ENCODE results near the gene DCUN1D3.
"Not testable (repeated sequence)": the region's sequence is repeated elsewhere in the genome, so short reads cannot be mapped to it uniquely, and the experiment has no call there.

Gene DCUN1D3

DNA sequence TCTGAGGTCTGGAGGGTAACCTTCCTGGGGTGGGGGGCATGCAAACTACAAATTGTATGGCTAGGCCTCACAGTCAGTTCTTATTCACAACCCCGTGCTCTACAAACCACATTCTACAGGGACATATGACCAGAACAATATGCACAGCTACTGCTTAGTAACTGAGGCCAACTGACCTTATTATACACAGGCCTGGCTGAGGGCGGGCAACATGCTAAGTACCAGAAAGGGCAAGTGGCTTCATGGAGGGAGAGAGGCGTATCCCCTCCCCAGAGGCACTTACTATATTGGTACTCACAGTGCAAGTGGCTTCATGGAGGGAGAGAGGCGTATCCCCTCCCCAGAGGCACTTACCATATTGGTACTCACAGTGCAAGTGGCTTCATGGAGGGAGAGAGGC is 39.2 kb downstream of the DCUN1D3 start:
- not testable (repeated sequence) for DNase-seq

DNA sequence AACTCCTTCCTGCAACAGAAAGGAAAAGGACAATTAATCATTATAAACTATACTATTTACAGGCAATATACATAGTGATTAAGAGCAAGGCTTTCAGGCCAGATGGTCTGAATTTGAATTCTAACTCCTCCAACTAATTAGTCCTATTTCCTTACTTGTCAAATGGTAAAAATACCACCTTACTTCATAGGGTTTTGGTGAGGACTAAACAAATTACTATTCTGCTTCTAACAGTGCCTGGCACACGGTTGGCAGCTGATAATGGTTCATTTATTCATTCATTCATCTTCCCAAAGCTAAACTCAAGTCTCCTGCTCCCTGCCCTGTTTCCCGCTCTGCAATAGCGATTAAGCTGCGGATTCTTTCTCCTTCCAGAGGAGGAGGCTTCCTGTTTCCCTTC is 39.8 kb downstream of the DCUN1D3 start:
- no peak for DNase-seq

DNA sequence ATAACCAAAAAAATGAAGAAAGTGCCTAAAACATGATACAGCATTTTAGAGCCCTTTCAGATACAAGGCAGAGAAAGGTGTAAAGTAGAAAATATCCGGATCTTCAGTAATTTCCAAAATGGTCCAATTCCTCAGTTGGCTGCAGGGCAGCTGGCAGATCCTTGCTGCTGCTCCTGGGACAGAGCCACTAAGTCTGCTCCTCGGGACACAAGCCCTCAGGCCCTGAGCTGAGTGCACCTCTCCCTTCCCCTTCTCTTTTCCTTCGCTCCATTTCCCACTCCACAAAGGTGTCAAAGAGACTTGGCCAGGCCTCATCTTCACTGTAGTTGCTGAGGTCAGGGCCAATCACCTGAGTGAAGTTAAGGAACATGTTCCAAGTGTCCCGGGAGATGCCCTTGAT is 40.5 kb downstream of the DCUN1D3 start:
- no peak for DNase-seq

DNA sequence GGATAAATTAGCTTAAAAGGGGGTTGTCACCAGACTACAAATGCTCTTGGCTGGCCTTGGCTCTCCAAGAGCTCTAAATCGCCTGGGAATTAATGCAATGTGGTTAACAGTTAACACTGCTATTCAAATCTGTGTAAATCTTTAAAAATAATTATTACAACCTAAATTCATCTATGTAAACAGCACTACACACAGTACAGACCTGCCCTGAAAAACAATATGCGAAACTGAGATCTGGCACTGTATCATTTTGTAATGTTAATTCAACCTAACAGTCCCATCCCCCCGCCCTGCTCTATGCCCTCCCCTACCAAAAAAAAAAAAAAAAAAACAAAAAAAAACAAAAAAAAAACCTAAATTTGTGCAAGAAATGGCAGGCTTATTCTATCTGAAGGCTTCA is 40.9 kb downstream of the DCUN1D3 start:
- no peak for DNase-seq

DNA sequence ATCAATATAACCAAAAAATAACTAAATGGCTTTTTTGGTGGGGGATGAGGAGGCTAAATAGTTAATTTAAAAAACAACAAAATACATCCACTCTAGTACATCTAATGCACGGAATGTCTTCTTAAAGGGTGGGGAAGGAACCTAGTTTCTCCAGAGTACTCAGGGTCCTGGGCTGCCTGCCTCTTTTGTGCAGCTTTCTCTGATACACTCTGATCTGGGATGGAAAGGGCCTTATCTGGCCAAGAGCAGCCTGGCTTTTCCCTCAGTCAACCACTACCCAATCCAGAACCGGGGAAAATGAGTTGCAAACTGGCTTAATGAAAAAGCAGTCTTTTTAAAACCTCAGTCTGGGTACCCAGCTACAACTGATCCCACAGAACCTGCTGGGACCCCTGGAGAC is 42.9 kb downstream of the DCUN1D3 start:
- no peak for DNase-seq

DNA sequence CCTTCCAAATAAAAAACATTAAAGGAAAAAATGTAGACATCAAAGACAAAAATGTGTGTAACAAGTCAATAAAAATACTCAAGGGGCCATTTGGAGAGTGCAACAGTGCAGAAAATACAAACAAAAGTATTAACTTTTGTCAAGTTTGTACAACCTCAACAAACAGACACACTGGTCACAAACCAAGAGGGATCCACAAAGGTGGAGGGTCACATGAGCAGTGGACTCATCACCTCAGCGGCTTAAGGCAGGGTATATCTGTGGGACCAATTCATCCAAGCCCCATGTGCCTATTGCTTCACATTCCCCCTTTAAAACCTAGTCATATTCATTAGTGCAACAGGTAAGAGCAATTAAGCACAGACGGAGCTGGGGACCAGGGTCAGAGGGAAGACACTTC is 45.2 kb downstream of the DCUN1D3 start:
- DNase-seq, result no peak

DNA sequence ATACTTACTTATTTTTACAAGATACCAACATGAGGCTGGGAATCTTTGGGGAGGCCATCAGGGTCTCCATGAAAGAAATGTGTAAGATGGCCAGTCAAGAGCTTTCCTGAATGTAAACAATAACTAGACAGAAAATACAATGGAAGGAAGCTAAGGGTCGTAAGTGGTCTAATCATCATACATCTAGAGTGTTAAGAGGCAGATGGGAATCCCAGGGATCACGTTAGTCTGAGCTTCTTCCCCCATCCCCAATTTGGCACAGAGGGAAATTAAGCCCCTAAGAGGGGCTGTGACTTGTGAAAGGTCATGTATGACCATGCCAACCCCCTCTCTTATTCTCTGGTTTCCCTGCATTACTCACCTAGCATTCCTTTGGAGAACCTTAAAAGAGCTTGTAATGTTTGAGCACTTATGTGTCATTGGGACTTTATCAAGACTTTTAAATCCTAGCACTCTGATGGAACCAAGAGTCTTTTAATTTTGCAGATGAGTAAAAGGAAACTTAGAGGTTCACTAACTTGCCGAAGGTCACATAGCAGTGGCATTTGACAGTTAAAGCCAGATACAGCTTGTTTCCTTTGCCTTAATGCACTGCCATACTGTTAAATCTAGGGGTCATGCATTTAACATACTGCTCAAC is 46.1 kb downstream of the DCUN1D3 start:
- no peak for DNase-seq

DNA sequence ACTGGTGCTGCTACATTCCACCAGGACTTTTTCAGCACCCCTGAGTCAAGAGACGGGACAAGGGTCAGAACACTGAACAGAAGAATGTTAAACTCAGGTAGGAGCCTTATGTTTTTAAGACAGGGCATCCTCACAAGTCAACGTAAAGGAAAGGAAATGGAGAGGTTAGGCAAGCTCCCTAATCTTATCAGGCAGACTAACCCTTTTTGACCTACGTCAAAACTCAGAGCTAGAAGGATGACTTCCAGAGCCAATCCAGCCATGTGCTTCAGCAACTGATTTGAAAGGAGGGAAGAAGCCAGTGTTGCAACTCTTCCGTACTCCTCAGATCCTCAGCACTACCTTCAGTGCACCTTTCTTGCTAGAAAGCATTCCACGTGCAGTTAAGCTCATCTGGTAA is 47.0 kb downstream of the DCUN1D3 start:
- no peak for DNase-seq

DNA sequence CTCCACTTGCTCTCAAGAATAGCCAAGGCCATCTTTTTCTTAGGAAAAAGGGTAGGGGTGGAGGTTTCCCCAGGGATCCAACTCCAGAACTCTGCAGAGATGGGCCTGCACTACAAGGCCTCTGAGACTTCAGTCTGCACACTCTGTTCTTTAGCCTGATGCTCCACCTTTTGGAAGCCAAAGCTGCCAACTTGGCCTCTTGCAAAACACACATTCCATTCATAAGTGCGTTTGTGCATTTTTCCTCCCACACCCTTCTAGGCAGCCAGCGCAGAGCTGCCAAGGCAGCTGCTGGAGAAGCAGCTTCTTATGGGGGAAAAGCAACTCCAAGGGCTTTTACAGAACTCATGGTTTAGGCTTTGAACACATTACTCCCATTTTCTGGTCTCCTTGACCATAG is 48.6 kb downstream of the DCUN1D3 start:
- DNase-seq, result no peak

DNA sequence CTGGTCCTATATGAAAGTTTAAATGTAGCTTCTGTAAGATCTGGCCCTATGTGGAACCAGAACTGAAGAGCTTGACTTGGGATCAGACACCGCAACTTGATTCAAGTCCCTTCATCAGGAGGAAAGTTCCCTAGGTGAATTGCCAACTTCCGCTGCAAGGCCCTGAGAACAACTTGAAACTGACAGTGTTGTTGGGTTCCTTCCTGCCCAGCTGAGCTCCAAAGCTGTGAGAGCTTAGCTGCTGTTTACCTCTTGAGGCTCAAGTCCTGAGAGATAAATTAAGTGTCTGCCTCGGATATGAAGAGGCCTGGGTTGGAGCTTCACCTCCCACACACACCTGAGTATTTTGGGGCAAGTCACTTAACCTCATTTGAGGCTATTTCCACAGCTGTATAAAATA is 49.2 kb downstream of the DCUN1D3 start:
- DNase-seq, result no peak

DNA sequence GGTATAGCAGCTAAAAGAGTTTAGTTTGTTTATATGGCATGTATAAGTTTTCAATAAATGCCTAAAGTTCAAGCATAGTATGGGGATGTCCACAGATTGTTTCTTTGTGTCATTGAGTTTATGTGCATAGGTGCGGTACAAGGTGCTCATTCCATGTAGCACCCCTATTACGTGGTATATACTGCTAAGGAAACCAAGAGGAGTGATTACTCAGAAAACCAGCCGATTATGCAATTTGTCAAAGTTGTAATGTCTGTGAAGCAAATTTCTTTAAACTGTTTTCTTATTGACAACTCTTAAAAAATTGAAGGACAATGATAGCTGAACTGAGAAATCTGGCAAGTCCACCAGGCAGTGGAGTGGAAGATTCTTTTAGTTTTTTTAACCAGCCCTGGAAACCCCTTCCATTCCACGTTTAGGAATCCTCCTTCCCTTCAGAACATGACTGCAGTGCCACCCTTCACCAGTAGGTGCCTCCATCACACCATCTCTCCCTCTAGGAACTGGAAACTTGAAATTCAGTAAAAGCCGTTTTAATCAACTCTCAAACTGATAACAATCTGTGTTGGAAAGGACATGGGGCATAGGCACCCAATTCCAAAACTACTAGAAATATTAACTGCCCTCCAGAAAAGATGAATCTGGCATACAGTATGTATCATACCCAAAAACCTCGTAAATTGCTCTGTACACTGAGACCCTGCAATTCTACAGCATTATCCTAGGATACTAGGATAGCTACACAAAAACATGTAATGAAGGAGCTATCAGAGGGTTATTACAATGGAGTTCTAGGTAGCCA is 50.4 kb downstream of the DCUN1D3 start:
- DNase-seq, result peak; percentile 61

DNA sequence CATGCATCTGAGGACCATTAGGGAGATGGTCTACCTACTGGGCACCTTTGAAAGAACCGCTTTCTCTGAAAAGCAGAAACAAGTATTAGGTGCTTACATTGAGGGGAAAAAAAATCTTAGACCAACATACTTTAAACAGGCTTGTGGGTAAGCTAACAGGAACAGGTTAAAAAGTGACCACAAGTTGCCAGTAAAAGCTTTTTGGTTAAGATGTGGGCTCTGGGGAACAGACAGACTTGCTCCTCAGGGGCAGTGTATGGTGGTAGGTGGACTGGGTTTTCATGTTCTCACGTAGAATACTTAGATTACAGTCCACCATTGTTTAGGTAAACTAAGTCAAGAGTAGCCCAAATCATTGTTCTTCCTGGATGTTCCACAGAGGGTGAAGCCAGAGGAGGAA is 52.6 kb downstream of the DCUN1D3 start:
- no peak for DNase-seq

DNA sequence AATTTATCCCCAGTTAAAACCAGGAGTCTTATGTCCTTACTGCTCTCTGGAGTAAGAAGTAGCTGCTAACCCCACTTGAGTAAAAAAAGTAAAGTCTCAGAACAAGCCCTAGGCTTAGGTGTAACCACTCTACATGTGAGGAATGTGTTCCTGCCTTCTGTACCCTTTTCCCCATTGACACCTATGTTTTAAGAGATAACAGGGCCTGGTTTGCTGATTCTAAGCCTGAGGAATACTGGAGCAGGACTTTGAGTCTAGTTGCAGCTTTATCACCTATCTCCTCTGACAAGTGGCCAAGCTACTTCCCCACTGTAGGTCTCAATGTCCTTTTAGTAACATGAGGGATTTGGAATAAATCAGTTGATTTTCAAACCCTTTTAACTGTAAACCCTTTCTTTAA is 53.6 kb downstream of the DCUN1D3 start:
- DNase-seq, result no peak

DNA sequence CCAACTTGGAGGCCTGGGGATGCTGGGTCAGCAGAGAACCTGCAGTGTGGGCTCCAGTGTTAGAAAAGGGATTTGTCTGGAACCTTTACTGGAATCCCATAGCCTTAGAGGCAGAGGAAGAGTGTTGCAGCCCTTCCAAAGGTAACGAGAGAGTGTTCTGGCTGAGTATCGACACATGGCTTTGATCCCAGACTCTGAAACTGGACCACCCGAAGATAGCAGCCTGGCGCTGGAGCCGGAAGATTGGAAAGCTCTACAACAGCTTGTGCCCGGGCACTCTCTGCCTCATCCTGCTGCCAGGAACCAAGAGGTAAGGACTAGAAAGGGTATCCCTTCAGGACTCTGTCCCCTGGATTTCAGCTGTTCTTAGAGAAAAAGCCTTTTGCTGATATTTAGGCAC is 54.1 kb downstream of the DCUN1D3 start:
- no peak for DNase-seq

DNA sequence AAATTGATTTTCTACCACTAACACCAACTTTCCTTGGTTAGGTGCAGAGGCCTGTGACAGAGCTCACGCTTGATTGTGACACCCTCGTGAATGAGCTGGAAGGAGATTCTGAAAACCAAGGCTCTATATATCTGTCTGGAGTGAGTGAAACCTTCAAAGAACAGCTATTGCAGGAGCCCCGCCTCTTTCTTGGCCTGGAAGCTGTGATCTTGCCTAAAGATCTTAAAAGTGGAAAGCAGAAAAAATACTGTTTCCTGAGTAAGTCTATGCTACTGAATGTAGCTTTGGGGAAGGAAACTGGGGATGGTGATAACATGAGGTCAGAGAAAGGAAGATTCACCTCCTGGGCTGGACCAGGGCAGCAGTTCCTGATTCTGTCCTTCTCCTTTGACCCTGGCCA is 55.6 kb downstream of the DCUN1D3 start:
- DNase-seq, result no peak

DNA sequence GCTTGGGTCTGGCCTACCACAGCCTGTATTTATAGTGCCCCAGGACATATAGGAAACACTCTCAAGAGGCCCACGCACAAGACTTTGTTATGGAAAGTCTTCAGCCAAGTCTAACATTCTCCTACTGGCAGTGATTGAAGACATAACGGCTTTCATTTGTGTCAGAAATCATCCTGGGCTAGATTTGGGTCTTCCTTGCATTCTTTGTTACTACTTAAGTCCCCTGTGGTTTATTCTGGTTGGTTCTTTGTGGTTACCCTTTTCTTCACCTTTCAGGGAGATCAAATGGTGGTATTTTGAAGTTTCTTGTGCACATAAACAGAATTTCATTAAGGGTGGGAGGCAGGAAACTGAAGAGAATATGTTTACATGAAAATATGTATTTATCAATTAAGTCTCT is 56.1 kb downstream of the DCUN1D3 start:
- no peak for DNase-seq

DNA sequence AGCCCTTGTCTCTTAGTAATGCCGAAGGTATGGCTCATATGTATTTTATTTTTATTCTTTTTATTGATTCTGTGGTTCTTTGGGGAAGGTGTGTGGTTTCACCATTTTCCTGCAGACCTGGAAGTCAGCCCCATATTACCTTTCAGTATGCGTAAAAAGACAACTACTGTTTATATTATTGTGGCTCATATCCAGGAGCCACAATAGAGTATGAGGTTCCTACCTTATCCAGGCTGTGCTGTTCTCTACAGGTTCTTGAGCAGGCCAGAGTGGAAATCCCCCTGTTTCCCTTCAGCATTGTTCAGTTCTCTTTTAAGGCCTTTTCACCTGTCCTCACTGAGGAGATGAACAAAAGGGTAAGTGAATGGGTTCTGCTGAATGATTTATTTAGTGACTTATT is 60.7 kb downstream of the DCUN1D3 start:
- no peak for DNase-seq

DNA sequence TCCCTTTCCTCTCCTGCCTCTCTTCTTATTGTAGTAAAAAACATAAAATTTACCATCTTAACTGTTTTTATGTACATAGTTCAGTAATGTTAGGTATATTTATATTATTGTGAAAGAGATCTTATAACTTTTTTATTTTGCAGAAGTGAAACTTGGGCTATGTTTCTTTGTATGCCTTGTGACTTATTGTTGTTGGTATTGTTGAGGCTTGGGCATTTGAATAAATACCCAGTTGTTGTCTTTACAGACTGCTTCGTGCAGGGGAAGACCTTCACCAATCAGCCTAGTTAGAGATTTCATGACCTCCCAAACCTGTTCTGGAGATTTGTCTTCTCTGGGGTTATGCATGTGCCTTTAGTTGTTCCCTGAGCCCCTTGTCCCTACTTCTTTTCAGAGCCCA is 61.9 kb downstream of the DCUN1D3 start:
- no peak for DNase-seq

DNA sequence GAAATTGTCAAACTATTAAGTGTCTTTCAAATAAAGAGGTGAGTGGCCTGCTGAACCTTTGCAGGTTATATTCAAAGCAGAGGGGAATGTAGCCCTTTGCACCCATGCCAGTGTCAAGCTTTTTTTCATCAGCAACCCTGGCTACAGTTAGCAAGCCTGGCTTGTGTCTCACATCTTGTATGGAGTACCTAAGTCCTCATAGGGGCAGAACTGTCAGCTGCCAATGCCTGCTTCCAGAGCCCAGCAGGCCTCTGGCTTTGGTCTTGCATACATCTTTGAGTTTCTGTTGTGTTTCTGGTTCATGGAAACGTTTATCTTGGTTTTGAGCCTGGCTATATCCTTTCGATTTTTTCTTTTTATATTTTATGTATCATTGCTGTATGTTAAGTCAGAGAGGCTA is 67.1 kb downstream of the DCUN1D3 start:
- no peak for DNase-seq

DNA sequence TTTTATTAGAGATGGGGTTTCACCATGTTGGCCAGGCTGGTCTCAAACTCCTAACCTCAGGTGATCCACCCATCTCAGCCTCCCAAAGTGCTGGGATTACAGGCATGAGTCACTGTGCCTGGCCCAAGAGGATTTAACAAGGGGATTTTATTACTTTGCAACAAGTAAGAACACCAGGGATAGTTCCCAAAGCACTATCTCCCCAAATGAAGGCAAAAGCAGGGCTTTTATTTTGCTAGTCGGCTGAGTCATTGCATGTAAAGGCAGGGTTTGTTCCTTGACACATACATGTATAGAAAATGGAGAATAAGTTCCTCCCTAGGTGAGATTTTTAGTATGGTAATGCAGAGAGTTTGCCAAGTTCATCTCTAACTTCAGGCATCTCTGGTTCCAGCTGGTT is 69.8 kb downstream of the DCUN1D3 start:
- DNase-seq, result no peak

DNA sequence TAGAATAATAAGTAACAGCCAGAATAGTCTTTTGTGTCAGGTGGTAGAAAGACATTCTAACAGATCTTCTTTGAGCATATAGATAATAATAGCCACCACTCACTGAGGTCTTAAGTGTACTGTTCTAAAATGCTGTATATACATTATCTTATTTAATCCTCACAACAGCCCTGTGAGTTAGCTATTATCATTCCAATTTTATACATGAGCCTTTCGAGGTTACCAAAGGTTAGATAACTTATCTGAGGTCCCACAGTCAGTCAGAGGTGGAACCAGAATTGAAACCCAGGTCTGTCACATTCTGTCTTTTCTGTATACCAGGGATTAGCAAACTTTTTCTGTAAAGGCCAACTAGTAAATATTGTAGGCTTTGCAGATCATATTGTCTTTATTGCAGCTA is 70.6 kb downstream of the DCUN1D3 start:
- no peak for DNase-seq

DNA sequence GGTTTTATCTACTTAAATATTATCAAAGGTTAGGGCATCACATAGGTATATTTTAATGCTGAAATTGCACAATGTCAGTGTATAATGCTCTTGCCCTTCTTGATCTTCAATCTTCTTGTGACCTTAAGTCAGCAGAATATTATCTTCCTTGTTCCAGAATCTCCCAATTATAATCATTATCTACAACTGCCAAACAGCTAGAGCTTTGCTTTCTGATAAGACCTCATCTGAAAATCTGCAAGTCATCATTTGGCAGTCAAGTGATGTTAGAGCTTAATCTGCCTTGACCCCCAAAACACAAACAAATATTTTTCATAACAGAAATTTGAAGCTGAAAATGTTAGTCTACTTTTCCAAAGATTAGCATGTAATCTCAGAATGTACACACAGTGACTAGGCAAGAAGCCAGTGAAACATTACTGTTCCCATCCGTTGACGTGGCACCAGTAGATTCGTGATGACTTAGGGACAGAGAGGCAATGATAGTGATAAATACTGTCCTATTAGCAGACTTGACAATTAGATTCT is 74.1 kb downstream of the DCUN1D3 start:
- DNase-seq, result no peak

DNA sequence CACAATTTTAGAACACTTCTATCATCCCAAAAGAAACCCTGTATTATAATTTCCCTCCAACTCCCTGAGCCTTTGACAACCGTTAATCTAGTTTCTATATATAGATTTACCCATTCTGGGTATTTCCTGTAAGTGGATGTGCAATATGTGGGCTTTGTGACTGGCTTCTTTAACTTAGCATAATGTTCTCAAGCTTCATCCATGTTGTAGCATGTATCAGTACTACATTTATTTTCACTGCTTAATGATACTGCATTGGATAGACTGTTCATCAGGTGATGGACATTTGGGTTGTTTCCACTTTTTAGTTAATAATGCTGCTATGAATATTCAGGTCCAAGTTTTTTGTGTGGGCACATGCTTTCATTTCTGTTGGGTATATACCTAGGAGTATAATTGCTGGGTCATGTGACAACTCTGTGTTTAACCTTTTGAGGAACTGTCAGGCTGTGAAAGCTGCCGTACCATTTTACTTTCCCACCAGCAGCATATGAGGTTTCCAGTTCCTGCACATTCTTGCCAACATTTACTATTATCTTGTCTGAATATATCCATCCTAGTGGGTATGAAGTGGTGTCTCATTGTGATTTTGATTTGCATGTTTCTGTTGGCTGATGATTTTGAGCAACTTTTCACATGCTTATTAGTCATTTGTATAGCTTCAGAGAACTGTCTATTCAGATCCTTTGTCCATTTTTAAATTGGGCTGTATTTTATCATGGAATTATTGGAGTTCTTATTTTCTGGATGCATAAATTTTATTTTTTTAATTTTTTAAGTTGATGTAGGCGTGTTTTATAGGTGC is 77.4 kb downstream of the DCUN1D3 start:
- DNase-seq, result no peak

DNA sequence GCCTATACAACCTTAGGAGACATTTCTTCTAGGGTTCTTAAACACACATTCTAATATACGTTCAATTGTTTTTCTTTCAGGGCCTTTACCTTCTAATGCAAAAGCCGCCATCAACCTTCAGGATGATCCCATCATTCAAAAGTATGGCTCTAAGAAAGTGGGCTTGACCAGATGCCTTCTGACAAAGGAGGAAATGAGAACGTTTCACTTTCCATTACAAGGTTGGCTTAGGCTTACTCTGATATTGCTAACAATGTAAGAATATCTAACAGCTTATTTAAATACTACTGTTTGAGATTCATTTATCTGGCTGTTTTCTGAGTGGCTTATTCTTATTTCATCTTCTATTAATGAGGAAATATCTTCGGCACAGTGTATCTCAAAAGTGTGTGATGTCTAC is 78.5 kb downstream of the DCUN1D3 start:
- DNase-seq, result no peak
